Right renal cortex interstitium (tissue), 3 donors: ENCODE measurements around the gene TMEM9. TPM values are rescaled to one million over a fixed set of nuclear protein-coding genes. Genes with fewer than 3 reads are reported as not detected.

ENCODE experiments used
- DNase-seq, 3 donors: peaks; one replicate each; pipeline ENCODE4 v3.0.0-alpha.2; 2013; ENCODE audit warnings: low read depth in 3 of 3, low spot score in 2 of 3
- polyA plus RNA-seq, 3 donors: library from polyadenylated mRNA; unstranded; fragments of 120-200 nt; gene quantifications; one replicate each; pipeline ENCODE4 v1.2.1, GENCODE V29; 2013; ENCODE audit not compliant: insufficient read length in 3 of 3

Gene TMEM9
- polyA plus RNA-seq, 3 donors, result 145 to 169 (median 158) TPM

- DNase-seq, result no peak
Measured at GRCh38 chr1:201131398-201131797, 22.9 kb downstream of the TMEM9 start.

DNA sequence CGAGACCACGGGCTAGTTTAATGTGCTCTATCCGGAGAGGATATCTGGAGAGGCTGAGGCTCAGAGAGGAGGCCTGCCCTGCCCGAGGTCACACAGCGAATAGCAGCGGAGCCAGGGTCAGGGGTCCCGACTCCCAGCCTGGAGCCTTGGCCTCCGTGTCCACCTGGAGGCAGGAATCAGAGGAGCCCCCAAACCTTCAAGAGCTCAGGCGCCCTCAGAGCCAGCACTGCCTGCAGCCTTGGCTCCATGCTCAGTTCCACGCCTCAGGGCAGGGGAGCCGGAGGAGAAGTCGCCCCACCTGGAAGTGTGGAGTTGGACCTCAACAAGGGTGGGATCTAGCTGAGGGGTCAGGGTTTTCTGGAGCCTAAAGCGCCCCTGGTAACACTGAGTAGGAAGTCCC is 25.3 kb downstream of the TMEM9 start:
- DNase-seq, result no peak

- DNase-seq, result no peak
Measured at GRCh38 chr1:201128476-201128875, 25.8 kb downstream of the TMEM9 start.

- DNase-seq, result no peak
Measured at GRCh38 chr1:201127755-201128455, 26.4 kb downstream of the TMEM9 start.

DNA sequence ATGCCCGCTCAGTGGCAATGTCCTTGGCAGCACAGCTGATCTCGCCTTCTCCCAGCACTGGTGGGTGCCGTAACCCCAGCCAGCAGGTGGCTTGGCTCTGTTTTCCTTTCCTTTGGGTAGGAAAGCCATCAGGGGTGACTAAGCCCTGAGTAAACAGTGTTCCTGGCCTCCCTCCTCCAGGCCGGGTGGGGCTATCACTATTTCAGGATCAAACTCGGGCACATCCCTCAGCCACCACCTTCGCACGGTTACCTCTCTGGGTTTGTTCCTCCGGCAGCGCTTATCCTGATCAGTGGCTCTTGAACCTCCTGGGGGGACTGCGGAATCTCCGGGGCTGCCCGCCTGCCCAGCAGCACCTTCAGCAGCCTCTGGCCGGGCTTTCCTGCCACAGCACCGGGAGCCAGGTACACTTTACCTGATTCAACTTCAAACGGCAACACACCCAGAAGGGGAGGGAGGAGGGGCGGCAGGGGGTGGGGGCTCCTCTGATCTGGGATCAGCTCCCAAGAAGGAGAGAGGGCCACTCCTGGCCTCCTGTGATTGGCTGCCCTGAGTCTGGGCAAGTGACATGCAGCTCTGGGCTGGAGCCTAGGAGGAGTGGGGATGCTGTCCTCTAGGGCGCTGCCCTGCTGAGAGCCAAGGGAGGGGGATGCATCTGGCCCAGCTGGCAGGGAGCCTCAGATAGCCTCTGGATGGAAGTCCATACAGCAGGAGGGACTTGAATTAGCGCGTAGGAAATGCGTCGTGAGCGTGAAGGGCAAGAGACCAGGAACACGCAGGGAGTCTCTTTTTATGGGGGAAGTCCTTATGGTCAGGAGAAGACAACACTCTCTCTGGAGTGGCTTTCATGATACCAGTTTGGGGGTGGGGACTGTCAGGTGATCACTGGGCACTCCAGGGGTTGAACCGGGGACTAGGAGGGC is 27.2 kb downstream of the TMEM9 start, which contains the start of gene ASCL5:
ASCL5 (minus strand) TSS at position 353 of the 923 bp plus-strand sequence. CDS start 11,812 bp downstream, outside the sequence.
- no peak for DNase-seq

DNA sequence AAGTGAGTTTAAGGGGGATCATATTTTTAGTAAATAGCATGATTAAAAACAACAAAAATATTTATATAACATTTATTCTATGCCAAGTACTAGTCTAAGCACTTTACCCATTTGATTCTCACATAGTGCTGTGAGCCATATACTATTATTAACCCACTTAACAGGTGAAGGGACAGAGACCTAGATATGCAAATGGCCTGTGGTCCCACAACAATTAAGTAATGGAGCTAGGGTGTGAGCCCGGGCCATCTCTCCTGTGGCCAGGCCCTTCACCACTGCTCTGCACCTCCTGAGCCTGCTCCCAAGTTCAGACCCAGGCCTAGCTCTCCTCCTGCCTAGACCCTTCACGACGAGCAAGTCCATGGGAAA is 27.8 kb downstream of the TMEM9 start:
- DNase-seq, result no peak

GRCh38 chr1:201125800-201126199 is 28.5 kb downstream of the TMEM9 start:
- DNase-seq, result no peak

GRCh38 chr1:201125019-201125418 is 29.3 kb downstream of the TMEM9 start:
- no peak for DNase-seq

DNA sequence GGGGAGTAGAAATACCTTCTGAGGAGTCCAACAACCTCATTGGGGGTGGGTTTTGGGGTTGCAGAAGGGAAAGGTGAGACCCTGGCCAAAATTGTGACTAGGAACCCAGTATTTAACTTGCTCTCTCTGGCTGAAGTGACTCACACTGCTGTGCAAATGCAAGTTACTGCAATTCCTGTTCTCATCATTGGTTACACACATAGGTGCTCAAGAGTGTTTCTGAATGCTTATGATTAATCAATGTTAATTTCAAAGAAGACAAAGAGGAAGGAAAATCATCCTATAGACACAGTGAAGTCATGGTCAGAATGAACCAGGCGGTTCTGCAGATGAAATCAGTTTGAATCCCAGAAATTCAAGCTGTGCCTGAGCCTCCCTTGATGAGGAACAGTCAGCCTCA is 30.4 kb downstream of the TMEM9 start:
- DNase-seq, result no peak

- no peak for DNase-seq
Measured at GRCh38 chr1:201122321-201122957, 31.8 kb downstream of the TMEM9 start.

- DNase-seq, result no peak
Measured at GRCh38 chr1:201119206-201120197, 34.8 kb downstream of the TMEM9 start.

DNA sequence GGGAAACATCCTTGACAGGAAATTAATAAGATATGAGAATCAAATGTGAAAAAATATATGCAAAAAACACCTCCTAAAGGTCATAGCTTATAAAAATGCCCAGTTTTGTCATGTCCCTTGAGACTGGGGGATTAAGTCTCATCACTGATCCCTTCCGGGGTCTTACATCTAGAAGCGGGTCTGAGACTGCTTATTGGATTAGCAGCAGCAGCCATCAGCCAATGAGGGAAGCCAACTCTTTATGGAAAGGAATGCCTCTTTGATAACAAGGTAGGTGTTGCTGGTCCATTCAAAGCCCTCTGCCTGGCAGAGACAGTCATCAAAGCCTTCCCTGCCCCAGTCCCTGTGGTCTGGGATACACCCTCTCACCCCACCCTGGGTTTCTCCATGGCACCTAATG is 38.2 kb downstream of the TMEM9 start:
- no peak for DNase-seq

DNA sequence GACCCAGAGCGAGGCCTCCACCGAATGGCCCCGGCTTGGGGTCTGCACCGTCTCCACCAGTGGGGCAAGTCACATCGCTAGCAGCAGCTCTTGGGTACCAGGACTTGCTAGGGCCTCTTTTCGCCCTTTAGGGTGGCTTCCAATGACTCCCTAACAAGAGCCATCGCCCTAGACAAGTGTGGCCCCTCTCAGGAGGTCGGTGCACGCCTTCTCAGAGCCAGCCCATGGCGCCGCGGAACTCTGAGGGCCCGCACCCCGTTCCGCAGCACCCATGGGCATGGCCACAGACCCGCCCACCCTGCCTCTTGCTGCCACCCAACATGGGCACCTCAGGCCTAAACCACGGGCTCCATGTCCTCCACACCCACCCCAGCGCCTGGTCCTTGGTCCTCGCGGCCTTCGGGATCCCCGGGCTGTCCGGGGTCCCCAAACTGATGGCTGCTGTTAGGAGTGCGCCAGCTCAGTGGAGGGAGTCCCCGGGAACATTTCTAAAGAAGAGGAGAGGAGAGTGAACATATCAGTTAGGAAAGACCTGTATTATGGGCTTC is 38.8 kb downstream of the TMEM9 start:
- no peak for DNase-seq

GRCh38 chr1:201114245-201115131 is 39.8 kb downstream of the TMEM9 start:
- peak; percentile 84 to 88 (median 84) for DNase-seq

DNA sequence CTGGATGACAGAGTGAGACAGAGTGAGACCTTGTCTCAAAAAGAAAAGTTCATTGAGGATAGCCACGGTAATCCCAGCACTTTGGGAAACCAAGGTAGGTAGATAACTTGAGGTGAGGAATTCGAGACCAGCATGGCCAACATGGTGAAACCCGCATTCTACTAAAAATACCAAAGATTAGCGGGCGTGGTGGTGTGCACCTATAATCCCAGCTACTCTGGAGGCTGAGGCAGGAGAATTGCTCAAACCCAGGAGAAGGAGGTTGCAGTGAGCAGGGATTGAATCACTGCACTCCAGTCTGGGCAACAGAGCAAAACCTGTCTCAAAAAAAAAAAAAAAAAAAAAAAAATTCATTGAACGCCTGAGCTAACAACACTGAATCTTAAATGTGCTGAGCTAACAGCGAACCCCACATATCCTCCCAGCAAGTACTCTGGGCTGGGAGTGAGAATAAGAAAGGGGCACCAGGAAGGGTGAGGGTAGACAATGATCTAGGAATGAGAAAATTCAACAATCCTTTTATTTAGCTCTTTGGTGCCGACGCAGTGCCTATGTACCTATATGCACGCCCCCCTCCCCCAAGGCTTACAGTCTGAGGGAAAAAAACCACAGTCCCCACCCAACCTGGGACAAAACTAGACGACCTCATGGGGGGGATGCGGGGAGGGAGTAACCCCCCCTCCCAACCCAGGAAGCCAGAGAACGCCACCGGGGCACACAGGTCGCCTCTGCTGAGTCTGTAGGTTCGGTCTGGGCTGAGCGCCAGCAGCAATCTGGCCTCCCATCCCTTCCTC is 40.6 kb downstream of the TMEM9 start:
- no peak for DNase-seq

DNA sequence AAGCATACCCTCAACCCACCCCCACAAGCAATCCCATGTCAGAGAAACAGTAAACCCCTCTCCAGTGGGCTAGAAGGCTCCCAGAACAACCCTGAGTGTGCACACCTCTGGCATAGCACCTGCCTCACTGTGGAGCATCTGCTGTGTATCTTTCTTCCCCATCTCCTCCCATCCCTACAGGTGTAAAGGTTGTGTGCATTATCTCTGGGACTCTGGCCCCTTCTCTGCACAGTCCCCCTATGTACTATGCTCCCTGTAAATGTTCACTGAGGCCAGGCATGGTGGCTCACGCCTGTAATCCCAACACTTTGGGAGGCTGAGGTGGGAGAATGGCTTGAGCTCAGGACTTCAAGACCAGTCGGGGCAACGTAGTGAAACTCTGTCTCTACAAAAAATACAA is 41.3 kb downstream of the TMEM9 start:
- DNase-seq, result no peak

GRCh38 chr1:201112173-201112731 is 42.0 kb downstream of the TMEM9 start, which contains the start of gene CACNA1S:
Gene CACNA1S, minus strand, starts transcription at chr1:201112426. Its CDS starts 87 bp downstream, at chr1:201112339.
- DNase-seq, result no peak

DNA sequence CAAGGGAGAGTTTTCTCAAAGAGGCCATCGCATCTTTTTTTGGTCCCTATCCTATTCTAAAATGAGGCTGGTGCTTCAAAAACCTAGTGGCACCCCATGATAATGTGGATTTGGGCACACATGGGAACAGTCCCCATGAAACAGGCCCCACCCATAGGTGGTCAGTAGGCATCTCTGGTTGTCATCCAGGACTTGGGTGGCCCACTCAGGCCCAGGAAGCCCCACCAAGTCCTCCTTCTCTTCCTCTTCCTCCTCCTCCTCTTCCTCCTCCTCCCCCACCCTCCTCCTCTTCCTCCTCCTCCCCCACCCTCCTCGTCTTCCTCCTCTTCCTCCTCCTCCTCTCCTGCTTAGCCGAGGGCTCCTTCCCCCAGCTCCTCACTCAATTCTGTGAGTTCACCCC is 42.6 kb downstream of the TMEM9 start:
- no peak for DNase-seq
